Activated CD4-positive, CD25-positive, alpha-beta regulatory T cell treated with anti-CD3 and anti-CD28 coated beads, Interleukin-2, amount 50 U/mL, for 16 hours (primary cell): ENCODE measurements around the gene PJA1.

Experiments used
- DNase-seq: peaks from one replicate; pipeline ENCODE4 v3.0.0-alpha.2; 2020; ENCODE audit warnings: low read depth, low spot score

Gene PJA1

DNA sequence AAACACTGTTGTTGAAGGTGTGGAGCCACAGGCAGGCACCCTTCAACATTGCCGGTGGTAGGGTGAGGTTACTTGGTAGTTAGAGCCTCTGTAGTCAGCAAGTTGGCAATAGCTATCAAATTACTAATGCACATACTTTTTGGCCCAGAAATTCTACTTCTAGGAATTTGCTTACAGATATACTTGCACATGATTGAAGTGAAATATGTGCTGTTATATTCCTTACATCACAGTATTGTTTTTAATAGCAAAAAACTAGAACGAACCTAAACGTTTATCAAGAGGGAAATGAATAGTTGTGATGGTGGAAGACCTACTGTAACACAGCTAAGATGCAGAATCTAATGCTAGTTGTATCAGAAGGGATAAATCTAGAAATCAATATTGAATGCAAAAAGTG, 7.7 kb upstream of the PJA1 start:
- DNase-seq = no peak

DNA sequence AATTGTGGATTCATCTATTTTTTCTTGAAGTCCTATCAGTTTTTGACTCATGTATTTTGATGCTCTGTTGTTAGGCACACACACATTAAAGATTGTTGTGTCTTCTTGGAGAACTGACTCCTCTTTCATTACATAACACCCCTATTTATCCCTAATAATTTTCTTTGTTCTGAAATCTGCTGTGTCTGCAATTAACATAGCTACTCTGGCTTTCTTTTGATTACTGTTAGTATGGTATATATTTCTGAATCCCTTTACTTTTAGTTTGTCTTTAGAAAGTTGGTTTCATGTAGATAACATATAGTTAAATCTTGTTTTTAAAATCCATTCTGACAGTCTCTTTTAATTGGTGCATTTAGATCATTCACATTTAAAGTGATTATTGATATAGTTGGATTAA, 5.1 kb upstream of the PJA1 start:
- no peak for DNase-seq

DNA sequence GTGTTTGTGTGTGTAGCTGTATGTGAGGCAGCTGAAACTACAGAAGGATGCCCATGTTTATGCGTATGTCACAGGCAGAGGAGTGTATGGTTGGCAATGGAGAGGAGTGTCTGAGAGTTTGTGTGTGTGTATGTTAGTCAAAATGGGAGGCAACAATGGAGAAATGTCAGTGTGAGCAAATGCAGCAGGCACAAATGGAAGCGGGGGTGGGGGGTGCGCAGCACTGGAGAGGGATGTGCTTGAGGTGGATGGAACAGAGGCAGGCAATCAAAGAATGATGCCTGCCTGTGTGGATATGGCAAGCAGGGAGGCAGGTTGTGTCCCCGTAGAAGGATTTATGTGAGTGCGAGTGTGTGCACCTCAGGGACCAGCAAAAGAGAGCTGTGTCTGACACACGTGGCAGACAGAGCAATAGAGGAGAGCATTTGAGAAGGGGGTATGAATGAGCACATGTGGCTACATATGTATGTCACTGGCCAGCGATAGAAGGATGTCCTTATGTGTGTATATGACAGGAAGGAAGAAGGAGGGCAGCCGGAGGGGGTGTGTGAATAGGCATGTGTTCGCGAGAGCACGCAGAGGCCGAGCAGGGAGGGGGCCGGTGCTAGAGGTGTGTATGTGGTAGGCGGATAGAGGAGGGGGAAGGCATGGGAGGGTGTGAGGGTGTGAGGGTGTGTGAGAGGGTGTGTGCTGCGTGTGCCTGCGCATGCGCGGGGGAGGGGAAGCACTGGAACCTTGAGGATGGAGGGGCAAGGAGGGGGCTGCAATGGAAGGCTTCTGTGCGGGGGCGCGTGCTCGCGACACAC, 1.1 kb downstream of the PJA1 start:
- peak; percentile 8 for DNase-seq

DNA sequence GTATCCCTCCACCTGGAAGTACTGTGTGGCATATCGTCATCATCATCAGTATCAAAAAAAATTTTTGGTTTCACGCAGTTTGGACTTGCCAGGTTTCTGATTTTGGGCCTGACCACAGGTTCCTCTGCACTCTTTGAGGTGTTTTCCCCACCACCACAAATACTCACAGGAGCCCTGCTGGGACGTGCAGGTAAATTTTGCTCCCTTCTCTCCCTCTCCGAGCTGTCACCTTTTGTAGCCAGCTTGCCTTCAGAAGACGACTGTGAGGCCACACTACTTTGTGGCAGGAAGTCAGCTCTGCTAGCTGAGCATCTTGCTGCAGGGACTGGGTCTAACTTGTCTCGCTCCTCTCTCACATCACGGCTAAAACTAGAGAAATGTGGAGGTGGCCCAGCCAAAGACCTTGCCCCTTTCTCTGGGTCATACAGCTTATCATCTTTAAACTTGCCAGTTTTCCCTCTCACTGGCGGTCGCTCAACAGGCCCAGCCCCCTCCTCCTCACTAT, 2.8 kb downstream of the PJA1 start:
- no peak for DNase-seq

DNA sequence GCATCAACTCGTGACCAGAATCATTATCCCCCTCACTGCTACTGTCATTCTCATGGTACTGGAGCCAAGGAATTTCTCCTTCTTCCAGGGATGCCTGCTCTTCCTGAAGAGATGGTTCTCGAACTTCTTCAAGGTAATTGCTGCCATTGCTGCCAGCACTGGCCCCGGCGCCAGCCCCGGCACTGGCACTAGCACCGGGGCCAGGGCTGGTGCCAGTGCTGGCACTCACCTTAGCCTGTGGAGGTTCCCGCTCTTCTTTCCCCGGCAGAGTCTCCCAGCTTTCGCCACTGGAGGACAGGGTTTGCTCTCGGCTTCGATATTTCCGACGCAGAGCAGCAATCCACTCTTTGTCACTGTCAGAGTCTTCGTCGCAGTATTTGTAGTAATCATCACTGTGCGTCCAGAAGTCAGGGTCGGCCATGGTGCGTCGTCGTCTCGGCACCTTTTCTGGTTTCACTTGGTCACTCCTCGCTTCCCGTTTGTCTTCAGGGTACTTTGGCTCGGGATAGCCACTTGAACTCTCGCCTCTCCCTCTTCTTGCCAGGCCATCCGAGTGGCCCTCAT, 3.4 kb downstream of the PJA1 start:
- DNase-seq = no peak

DNA sequence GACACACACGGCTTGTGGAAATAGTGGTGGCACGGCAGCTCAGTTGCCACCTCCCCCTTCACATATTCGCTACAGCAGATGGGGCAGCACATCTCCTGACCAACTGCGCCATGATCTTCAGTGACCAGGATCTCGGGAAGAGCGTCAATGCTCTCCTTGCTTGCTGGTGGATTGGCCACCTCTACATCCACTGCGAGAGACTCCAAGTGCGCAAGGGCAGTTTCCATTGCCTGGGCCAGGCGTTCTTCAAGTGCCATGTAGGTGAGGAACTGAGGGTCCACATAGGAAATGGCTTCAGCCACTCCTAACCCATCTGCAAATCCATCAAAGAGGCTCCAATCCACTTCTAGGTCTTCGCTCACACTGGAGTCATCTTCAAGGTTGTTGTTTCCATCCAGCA, 3.9 kb downstream of the PJA1 start:
- DNase-seq = no peak

DNA sequence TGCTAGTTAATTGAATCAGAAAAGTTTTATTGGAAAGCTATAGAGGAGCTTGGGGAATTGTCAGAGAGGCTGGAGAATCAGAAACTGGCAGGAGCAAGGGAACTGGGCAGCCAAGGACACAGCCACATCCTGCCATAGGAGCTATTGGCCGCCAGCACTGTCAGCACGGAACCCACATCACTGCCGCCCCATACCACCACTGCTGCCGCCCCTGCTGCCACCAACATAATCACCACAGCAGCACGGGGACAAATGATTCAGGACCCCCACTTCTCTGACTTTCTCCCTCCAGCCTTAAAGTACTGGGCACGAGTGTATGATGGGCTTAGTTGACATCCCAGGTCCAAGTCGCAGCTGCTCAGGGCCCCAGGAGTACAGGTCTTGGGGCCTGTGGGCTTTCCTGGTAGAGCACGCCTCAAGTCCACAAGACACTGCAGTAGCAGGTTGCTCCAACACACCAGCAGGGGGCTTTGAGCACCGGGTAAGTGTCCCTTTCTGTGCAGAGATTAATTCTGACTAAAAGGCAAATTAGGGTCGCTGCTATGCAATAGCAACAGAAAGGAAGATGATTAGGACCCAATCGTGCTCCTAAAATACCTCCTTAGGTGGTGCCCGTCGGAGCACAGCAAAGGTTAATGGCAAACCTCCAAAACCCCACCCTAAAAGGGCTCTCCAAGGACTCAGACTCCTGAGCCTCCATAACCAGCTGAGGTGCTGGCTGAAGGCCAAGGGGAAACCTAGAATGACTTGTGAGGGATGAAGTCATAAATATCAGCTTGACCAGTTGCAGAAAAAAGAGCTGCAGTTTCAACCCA, 6.9 kb downstream of the PJA1 start:
- no peak for DNase-seq

DNA sequence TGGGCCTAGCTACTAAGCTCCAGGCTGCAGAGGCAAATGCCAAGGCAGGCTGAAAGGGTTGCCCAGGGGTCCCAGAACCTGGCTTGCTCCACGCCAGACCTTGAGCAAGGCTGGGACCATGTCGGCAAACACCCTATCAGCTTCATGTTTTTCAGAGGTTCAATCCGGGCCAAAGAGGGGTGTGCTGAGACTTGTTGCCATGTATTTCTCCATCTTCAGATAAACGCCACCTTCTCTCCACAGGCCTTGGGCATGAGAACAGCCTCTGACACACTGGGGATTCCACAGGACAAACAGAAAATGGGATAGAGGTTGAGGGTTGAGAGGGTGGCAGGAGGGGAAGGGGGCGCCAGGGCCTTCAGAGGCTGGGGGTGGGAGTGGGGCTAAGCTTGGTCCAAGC, 8.6 kb downstream of the PJA1 start:
- DNase-seq = no peak

DNA sequence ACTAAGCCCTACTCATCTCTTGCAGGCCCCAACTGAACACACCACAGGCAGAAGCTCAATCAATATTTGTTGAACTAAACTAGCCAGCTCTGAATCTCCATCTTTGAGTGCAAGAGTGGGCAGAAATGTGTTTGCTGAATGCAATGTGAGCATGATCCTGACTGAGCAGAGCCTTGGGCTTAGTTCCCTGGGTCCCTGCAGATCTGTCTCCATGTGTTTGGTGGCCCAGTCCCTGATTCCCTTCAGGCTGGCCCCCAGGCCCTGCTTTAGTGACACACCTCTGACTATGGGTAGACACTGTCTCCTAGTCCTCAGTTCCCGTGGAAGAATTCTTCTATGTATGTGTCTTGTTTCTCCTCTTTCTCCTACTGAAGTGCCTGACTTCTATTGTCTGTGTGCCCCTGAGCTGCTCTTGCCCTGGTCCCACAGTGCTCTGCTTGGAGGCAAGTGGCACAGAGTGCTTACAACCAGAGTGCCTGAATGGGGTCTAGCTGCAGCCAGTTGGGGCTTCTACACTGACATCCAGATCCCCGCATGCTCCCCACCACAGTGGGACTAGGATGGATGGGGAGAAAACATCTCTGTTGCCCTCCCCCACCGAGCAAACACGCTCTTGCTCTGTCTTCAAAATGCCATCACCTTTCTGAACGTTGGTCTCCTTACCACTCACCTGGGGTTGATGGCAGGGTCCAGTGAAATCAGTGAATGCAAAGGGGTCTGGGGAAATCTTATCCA, 9.3 kb downstream of the PJA1 start:
- no peak for DNase-seq

DNA sequence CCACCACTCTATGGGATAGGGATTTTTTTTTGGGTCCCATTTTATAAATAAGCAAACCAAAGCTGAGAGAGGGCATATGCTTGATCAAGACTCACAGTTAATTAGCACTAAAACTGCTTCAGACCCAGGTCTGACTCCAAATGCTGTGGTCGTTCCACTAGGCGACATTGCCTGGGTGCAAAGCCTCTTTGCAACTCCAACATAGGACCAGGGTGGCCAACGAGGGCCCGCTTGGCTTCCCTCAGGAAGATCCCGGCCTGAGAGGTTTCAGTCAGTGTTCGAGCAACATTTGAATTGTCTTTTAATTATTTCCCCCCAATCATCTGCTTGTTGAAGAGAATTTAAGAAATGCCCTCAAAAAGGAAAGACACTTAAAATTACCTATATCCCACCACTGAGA, 11.2 kb downstream of the PJA1 start:
- no peak for DNase-seq

DNA sequence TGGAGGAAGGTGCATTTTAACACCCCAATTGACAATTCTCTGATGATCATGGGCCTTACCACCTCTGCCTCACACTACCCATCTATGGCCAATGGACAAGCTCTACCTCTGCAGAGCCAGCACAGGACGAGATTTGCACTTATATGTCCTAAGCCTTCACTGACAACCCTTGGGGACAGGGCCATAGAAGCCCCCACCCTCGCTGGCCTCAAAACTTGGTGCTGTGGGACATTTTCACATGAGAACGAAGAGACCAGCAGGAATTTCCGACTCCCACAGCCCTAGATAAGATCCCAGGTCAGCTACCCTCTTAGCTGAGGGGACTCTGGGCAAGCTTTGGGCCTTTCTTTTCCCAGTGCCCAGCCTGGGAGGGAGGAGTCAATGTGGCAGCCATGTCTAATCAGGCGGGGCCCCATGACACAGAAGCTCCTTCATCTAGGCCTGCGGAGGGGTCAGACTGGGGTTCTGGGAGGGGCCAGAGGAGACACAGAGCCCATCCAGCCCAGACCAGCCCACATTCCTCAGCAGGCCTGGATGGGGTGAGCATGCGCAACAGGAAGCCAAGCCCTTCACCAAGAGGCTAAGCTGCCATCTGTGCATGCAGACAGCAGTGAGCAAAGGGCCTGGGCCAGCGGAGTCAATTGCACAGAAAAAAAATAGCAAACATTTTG, 12.1 kb downstream of the PJA1 start:
- DNase-seq = no peak

DNA sequence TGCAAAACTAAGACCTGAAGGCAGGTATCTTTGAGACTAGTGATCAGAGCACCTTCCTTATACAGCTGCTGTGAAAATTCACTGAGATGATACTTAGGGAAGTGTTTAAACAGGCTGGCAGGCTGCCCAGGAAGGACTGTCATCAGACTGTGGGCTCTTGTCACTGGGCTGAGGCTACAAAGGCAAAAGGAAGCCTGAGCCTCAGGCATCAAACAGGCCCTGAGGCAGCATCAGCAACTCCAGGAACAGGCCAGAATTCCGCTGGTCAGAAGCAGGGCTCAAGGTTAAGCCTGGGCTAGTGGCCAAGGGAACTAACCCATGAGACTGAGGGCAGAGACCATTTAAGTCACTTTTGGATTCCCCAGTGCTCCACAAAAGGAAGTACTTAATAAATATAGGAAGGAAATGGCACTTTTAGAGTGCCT, 12.8 kb downstream of the PJA1 start:
- DNase-seq = no peak

DNA sequence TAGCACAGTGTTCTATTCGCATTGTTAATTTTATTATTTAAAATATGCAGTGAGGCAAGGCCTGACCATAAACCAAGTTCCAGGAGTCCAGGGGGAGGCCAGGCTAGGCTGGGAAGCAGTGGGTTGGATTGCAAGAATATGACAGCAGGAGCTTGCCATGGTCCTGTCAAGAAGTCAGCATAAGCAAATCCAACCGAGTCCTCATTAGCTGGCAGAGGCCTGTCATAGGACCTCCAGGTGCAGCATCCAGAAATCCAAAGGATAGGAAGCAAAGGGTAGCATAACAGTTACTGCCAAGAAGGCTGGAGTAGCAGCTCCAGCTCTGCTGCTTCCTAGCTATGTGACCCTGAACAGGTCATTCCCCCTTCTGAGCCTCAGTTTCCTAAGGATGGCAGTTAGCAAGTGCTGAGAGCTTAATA, 13.4 kb downstream of the PJA1 start:
- no peak for DNase-seq

DNA sequence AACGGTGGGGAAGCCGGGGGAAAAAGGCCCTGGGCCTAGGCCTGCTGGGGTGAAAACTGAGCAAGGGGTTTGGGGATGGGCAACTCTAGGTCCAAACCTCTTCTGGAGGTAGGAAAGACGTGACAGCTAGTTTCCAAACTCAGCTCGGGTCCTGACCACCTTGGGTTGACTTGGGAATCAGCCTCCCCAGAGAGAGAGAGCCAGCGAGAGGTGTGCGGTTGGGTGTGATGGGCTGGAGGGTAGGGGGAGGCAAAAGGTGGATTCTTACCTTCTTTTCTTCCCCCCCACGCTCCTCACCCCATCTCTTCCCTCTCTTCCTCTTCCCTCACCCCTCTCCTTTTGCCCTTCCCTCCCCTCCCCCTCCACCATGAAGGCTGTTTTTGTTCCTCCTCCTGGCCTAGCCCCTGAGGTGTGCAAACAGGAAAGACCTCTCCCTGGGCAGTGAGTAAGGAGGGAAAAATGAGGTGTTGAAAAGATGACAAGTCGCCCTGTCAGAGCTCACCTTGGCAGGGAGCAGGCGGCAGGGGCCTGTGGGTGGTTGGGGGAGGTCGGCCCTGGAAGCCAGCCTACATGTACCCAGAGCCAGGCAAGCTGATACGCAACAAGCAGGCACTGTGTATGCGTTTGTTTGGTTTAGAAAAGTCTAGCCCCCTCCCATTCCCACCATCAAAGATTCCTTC, 14.8 kb downstream of the PJA1 start:
- DNase-seq = no peak

DNA sequence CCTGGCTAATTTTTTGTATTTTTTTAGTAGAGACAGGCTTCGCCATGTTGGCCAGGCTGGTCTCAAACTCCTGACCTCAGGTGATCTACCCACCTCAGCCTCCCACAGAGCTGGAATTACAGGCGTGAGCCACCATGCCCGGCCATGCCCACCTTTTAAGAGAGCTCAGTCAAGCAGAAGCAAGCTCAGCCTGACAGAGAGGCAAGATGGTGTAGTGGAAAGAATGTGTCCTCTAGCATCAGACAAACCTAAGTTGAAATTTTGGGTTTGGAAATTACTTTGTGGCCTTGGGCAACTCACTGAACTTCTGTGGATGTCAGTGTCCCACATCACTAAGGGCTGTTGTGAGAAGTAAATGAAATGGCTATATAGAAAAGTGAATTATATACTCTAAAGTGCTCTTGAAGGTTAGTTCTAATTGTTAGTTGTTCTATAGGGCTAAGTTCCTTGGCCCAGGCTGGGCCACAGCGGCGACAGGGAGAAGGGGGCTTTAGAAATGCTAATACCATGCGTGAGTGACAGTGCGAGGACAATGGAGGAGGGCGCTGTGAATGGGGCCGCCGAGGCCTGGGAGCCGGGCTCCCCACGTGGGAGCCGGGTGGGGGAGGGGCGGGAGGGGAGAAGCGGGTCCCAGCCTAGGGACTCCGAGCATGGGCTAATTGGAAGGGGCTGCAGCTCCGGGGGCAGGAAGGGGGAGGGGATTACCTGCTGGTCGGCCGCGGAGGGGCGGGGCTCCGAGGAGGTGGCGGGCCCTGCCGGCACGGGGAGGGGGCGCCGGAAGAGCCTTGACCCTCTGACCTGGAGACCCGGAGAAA, 15.6 kb downstream of the PJA1 start:
- DNase-seq = no peak

DNA sequence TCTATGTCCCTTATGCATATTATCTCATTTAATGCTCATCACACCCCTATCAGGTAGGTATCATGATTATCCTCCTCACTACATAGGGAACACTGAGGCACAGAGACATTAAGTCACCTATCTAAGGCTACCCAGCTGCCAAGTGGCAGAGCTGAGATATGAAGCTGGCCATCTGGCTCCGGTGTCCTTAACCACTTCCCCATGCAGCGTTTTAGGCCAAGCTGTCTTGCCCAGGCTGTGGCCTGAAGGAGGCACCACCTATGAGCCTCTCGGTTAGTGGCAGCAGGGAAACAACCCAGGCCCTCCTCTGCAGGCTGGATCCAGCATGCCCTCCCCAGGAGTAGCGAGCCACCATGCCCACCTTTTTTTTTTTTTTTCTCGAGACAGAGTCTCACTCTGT, 16.3 kb downstream of the PJA1 start:
- DNase-seq = no peak

DNA sequence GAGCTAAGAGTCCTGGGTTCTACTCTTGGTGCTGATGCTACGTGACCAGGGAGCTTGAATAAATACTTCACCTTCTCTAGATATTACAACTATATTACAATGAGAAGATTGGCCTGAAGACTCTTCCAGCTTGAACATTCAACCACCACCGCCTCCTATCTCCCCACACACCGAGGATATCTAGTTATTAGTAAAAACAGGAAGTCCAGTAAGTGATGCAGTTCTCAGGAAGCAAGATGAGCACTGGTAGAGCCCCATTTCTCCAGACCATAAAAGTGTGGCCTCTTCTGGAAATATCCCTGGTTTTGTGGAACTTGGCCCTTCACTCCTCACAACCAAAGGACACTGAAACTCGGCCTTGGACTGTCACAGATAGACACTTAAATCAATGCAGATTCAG, 18.5 kb downstream of the PJA1 start:
- DNase-seq = no peak

DNA sequence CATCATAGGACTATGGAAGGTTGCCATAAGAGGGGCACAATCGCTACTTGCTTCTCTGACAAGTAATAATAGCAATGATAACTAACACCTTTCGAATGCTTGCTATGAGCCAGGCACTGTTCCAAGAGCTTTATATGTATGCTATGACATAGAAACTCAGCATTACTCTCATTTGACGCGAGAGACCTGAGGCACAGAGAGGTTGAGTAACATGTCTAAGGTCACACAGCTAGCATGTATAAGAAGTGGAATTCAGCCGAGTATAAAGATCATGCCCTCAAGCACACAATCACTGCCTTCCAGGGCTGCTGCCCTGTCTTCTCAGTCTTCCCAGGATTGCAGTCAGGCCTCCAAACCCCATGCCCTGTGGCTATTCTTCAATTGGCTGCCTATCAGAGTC, 19.5 kb downstream of the PJA1 start:
- DNase-seq = no peak

DNA sequence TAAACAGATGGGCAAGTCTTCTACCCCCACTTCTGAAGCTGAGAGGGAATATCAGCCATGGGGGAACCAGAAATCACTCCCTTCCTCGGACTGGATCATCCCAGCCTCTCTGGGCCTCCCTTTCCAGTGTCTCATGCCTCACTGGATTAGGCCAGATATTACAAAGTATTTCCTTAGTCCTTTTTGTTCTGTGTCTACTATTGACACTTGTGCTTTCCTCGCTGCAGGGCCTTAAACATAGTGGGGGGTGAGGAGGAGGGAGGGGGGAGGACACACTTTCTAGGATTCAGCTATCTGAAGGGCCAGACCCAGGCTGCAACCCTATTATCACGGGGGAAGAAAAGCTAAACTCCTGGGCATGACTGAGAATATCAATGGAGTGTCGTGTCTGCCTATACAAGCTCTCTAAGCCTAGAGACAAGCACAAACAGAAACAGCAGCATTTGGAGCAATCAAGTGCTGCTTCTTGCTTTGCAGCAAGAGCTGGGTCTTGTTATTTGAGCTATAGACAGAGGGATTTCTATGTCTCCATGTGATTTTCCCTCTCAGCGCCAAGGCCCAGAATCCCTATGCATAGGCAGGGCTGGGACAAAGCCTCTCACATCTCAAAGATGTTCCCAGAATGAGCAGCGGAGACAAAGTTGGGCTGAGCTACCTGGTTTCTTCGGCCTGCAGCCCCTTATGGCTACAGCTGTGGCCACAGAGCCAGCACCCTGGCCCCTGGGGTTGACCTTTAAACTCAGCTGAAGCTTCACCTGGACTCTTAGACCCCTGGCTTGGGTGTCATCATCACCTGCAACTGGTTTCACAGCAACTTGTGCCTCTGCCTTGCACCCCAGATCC, 20.2 kb downstream of the PJA1 start:
- no peak for DNase-seq
